Measurements from ENCODE around the gene BMP8B. TPM values are rescaled to one million over a fixed set of nuclear protein-coding genes. Genes with fewer than 3 reads are reported as not detected.

BMP8B gene
- total RNA-seq, 1 experiment from 2014 or later: 5.9 TPM

- TF ChIP-seq CTCF (IDR thresholded peaks at IDR 0.05; ENCODE audit: insufficient read depth in 1 of 2, low read depth in 1 of 2, low read length in 1 of 2, severe bottlenecking in 1 of 2, unreplicated experiment in 1 of 2): no peak
- no TSS peak for BruUV-seq (replicated peaks)
- H3K4me1 Mint-ChIP-seq (ENCODE audit: low read depth, unreplicated experiment): peaks cover 15% of the 10 kb centered on the region
- intact Hi-C loops (cut with micrococcal nuclease; ENCODE audit: unreplicated experiment): no loop called here
- H3K4me3 ChIP-seq (ENCODE audit: low read depth, low read length): no peak overlapping the region
- H3K4me1 ChIP-seq: peaks cover 12% of the 10 kb centered on the region
- H3K27me3 ChIP-seq (replicated peaks; ENCODE audit: control insufficient read depth, insufficient read depth, low read length): no peaks in the 10 kb centered on the region
- no peaks in the 10 kb centered on the region for H3K36me3 Mint-ChIP-seq (ENCODE audit: insufficient read depth, unreplicated experiment)
- no peak overlapping the region for H3K27ac Mint-ChIP-seq (ENCODE audit: unreplicated experiment)
- DNase-seq: no peak
- H3K9me3 Mint-ChIP-seq (ENCODE audit: unreplicated experiment): no peaks in the 10 kb centered on the region
- no peaks in the 10 kb centered on the region; the same call in 1 of the 2 replicates for H3K36me3 ChIP-seq (ENCODE audit: control insufficient read depth, insufficient read depth, low read length)
- H3K4me3 Mint-ChIP-seq (ENCODE audit: unreplicated experiment): no peak overlapping the region
- ChIA-PET POLR2A (no interaction called here), CTCF (no interaction called here)
- no peaks in the 10 kb centered on the region for H3K9me3 ChIP-seq
- no peaks in the 10 kb centered on the region for H3K27me3 Mint-ChIP-seq (ENCODE audit: insufficient read depth, unreplicated experiment)
Observed at GRCh38 chr1:39833121-39833520, 44.5 kb upstream of the BMP8B start.

GRCh38 chr1:39832294-39832693, 43.6 kb upstream of the BMP8B start:
- Mint-ChIP-seq H3K27me3 (ENCODE audit: insufficient read depth, unreplicated experiment) (no peaks in the 10 kb centered on the region), H3K4me1 (ENCODE audit: low read depth, unreplicated experiment) (peaks cover 21% of the 10 kb centered on the region), H3K4me3 (ENCODE audit: unreplicated experiment) (no peak overlapping the region), H3K36me3 (ENCODE audit: insufficient read depth, unreplicated experiment) (no peaks in the 10 kb centered on the region), H3K9me3 (ENCODE audit: unreplicated experiment) (no peaks in the 10 kb centered on the region), H3K27ac (ENCODE audit: unreplicated experiment) (no peak overlapping the region)
- Histone ChIP-seq H3K9me3 (no peaks in the 10 kb centered on the region), H3K27me3 (replicated peaks; ENCODE audit: control insufficient read depth, insufficient read depth, low read length) (no peaks in the 10 kb centered on the region), H3K4me1 (peaks cover 15% of the 10 kb centered on the region), H3K36me3 (ENCODE audit: control insufficient read depth, insufficient read depth, low read length) (no peaks in the 10 kb centered on the region), H3K4me3 (ENCODE audit: low read depth, low read length) (no peak overlapping the region)
- no peak for TF ChIP-seq CTCF (IDR thresholded peaks at IDR 0.05; ENCODE audit: insufficient read depth in 1 of 2, low read depth in 1 of 2, low read length in 1 of 2, severe bottlenecking in 1 of 2, unreplicated experiment in 1 of 2)
- no peak for DNase-seq
- CTCF ChIA-PET: no interaction called here
- BruUV-seq (replicated peaks): no TSS peak
- POLR2A ChIA-PET: no interaction called here
- intact Hi-C loops (cut with micrococcal nuclease; ENCODE audit: unreplicated experiment): no loop called here

GRCh38 chr1:39829791-39830533, 41.3 kb upstream of the BMP8B start:
- Histone ChIP-seq H3K4me1 (peaks cover 38% of the 10 kb centered on the region), H3K4me3 (ENCODE audit: low read depth, low read length) (no peak overlapping the region), H3K27me3 (replicated peaks; ENCODE audit: control insufficient read depth, insufficient read depth, low read length) (no peaks in the 10 kb centered on the region), H3K36me3 (ENCODE audit: control insufficient read depth, insufficient read depth, low read length) (no peaks in the 10 kb centered on the region), H3K9me3 (no peaks in the 10 kb centered on the region)
- peak overlapping the region; percentile 42 for H3K27ac Mint-ChIP-seq (ENCODE audit: unreplicated experiment)
- no peaks in the 10 kb centered on the region for H3K27me3 Mint-ChIP-seq (ENCODE audit: insufficient read depth, unreplicated experiment)
- no peak for DNase-seq
- H3K4me3 Mint-ChIP-seq (ENCODE audit: unreplicated experiment): no peak overlapping the region
- H3K9me3 Mint-ChIP-seq (ENCODE audit: unreplicated experiment): no peaks in the 10 kb centered on the region
- H3K36me3 Mint-ChIP-seq (ENCODE audit: insufficient read depth, unreplicated experiment): peaks cover 6% of the 10 kb centered on the region
- POLR2A ChIA-PET: no interaction called here
- no TSS peak for BruUV-seq (replicated peaks)
- CTCF ChIA-PET: no interaction called here
- H3K4me1 Mint-ChIP-seq (ENCODE audit: low read depth, unreplicated experiment): peaks cover 45% of the 10 kb centered on the region
- intact Hi-C loops (cut with micrococcal nuclease; ENCODE audit: unreplicated experiment): no loop called here
- no peak for TF ChIP-seq CTCF (IDR thresholded peaks at IDR 0.05; ENCODE audit: insufficient read depth in 1 of 2, low read depth in 1 of 2, low read length in 1 of 2, severe bottlenecking in 1 of 2, unreplicated experiment in 1 of 2)

Data from Caco-2 (cell line).